GM12875 (cell line): ENCODE measurements around the gene VANGL1.
"Not testable (repeated sequence)": the region's sequence is repeated elsewhere in the genome, so short reads cannot be mapped to it uniquely, and the experiment has no call there.

Experiments used
- H3K4me3 ChIP-seq: one replicate; pipeline ENCODE4 v1.5.1; 2011; ENCODE audit warnings: low read depth, low read length, control low read depth
- CTCF ChIP-seq: IDR thresholded peaks from 2 replicates; pipeline ENCODE4 v1.5.1; 2011; ENCODE audit warnings: low read depth, mild to moderate bottlenecking, control low read depth, inconsistent platforms, low read length, moderate library complexity, borderline replicate concordance; ENCODE audit not compliant: insufficient read depth

VANGL1 gene

GRCh38 chr1:115630342-115630741 lies 11.4 kb upstream of the VANGL1 start:
- H3K4me3 ChIP-seq, result no peak overlapping the region
- no peak for TF ChIP-seq CTCF

GRCh38 chr1:115632251-115633026 lies 9.3 kb upstream of the VANGL1 start:
- no peak for TF ChIP-seq CTCF
- no peak overlapping the region for H3K4me3 ChIP-seq

GRCh38 chr1:115633606-115634005 lies 8.2 kb upstream of the VANGL1 start:
- H3K4me3 ChIP-seq, result not testable (repeated sequence)

GRCh38 chr1:115637247-115637646 lies 4.5 kb upstream of the VANGL1 start:
- not testable (repeated sequence) for H3K4me3 ChIP-seq

GRCh38 chr1:115640384-115640783 lies 1.4 kb upstream of the VANGL1 start:
- TF ChIP-seq CTCF, result no peak
- H3K4me3 ChIP-seq, result no peak overlapping the region

- H3K4me3 ChIP-seq, result peak overlapping the region; percentile 88
- TF ChIP-seq CTCF, result no peak
These were observed 650 bp downstream of the VANGL1 start for GRCh38 chr1:115642168-115643072.

GRCh38 chr1:115643225-115643624 lies 1.5 kb downstream of the VANGL1 start:
- TF ChIP-seq CTCF, result no peak
- H3K4me3 ChIP-seq, result peak overlapping the region; percentile 88

GRCh38 chr1:115643666-115644065 lies 1.9 kb downstream of the VANGL1 start:
- H3K4me3 ChIP-seq, result no peak overlapping the region
- TF ChIP-seq CTCF, result no peak
